ENCODE measurements around the gene EDARADD.
"Not testable (repeated sequence)": the region's sequence is repeated elsewhere in the genome, so short reads cannot be mapped to it uniquely, and the experiment has no call there.

Gene EDARADD

GRCh38 chr1:236450779-236451178, 56.7 kb downstream of the EDARADD start:
- no peak for DNase-seq

- peak; percentile 65 for DNase-seq
Measured at GRCh38 chr1:236451796-236452373, 57.8 kb downstream of the EDARADD start.

- DNase-seq, result no peak
Measured at GRCh38 chr1:236455243-236455642, 61.2 kb downstream of the EDARADD start.

GRCh38 chr1:236457775-236458174, 63.7 kb downstream of the EDARADD start:
- DNase-seq, result no peak

GRCh38 chr1:236458996-236459395, 64.9 kb downstream of the EDARADD start:
- no peak for DNase-seq

- no peak for DNase-seq
Measured at GRCh38 chr1:236460103-236460502, 66.0 kb downstream of the EDARADD start.

- DNase-seq, result not testable (repeated sequence)
Measured at GRCh38 chr1:236464197-236464596, 70.1 kb downstream of the EDARADD start.

- no peak for DNase-seq
Measured at GRCh38 chr1:236465231-236465958, 71.3 kb downstream of the EDARADD start.

GRCh38 chr1:236465959-236466303, 71.8 kb downstream of the EDARADD start:
- DNase-seq, result peak; percentile 27

- no peak for DNase-seq
Measured at GRCh38 chr1:236467327-236467641, 73.2 kb downstream of the EDARADD start.

GRCh38 chr1:236468625-236469024, 74.5 kb downstream of the EDARADD start:
- no peak for DNase-seq

- no peak for DNase-seq
Measured at GRCh38 chr1:236469466-236469865, 75.4 kb downstream of the EDARADD start.

- no peak for DNase-seq
Measured at GRCh38 chr1:236471096-236471495, 77.0 kb downstream of the EDARADD start.

- no peak for DNase-seq
Measured at GRCh38 chr1:236471653-236472052, 77.6 kb downstream of the EDARADD start.

GRCh38 chr1:236472850-236473788, 79.0 kb downstream of the EDARADD start:
- DNase-seq, result no peak

- DNase-seq, result no peak
Measured at GRCh38 chr1:236476019-236476418, 81.9 kb downstream of the EDARADD start.

- no peak for DNase-seq
Measured at GRCh38 chr1:236480758-236481436, 86.8 kb downstream of the EDARADD start.

GRCh38 chr1:236484310-236484971, 90.4 kb downstream of the EDARADD start:
- no peak for DNase-seq

- no peak for DNase-seq
Measured at GRCh38 chr1:236486356-236487002, 92.4 kb downstream of the EDARADD start.

- DNase-seq, result not testable (repeated sequence)
Measured at GRCh38 chr1:236489161-236489560, 95.1 kb downstream of the EDARADD start.

GRCh38 chr1:236489710-236490377, 95.8 kb downstream of the EDARADD start:
- DNase-seq, result peak; percentile 62
